Left lung (tissue), 10 donors: Measurements from ENCODE around the gene VPS13C. TPM values are rescaled to one million over a fixed set of nuclear protein-coding genes. Genes with fewer than 3 reads are reported as not detected.

ENCODE experiments used
- ATAC-seq: fragments of 200-7000 bp; cut with Tn5 transposase; one replicate; pipeline ENCODE4 v1.9.1; 2020; ENCODE audit warnings: moderate library complexity
- DNase-seq, 4 donors: peaks; one replicate each; pipeline ENCODE4 v3.0.0-alpha.2; 2013 to 2020
- H3K27ac ChIP-seq, 2 donors: fragments of 200-600 bp; sonication (generic) in 1 of 2; one replicate each; pipeline versions ENCODE4 v1.5.0 to v1.8.0; 2020 to 2021
- H3K27me3 ChIP-seq, 2 donors: fragments of 200-600 bp; sonication (generic) in 1 of 2; one replicate each; pipeline versions ENCODE4 v1.5.0 to v1.8.0; 2020 to 2021
- H3K36me3 ChIP-seq, 2 donors: fragments of 200-600 bp; sonication (generic) in 1 of 2; one replicate each; pipeline versions ENCODE4 v1.5.0 to v1.8.0; 2020 to 2021
- H3K4me1 ChIP-seq, 2 donors: fragments of 200-600 bp; one replicate each; pipeline ENCODE4 v1.8.0; 2021
- H3K4me3 ChIP-seq, 2 donors: fragments of 200-600 bp; sonication (generic) in 1 of 2; one replicate each; pipeline versions ENCODE4 v1.5.0 to v1.8.0; 2020 to 2021; ENCODE audit warnings: mild to moderate bottlenecking in 1 of 2
- H3K9me3 ChIP-seq, 2 donors: fragments of 200-600 bp; sonication (generic) in 1 of 2; one replicate each; pipeline versions ENCODE4 v1.5.0 to v1.8.0; 2020 to 2021
- CTCF ChIP-seq, 2 donors: fragments of 200-600 bp; sonication (generic) in 1 of 2; IDR thresholded peaks; one replicate each; pipeline versions ENCODE4 v1.5.0 to v1.8.0; 2021; ENCODE audit warnings: antibody characterized with exemption in 2 of 2
- intact Hi-C, 2 donors: fragments of 100-400 bp; cut with DNase I; formaldehyde crosslinking; loops; one replicate each; pipeline versions ENCODE4 v1.11.2 to v1.14.2; 2022
- polyA plus RNA-seq, 6 donors: library from polyadenylated mRNA; unstranded; fragments of 120-200 nt; gene quantifications; one replicate each; pipeline ENCODE4 v1.2.1, GENCODE V29; 2013; ENCODE audit not compliant: insufficient read length in 6 of 6
- total RNA-seq, 2 donors: library from RNA; stranded (reverse); fragmentation: NEBNext Ultra II Directional; extraction: Animal tissue kit (Norgen Biotek cat#: 25700); gene quantifications; one replicate each; pipeline ENCODE4 v1.2.1, GENCODE V29; 2021
- donor health status: DM: no; HTN: yes; CAD: no.
- donor health status: DM: no; HTN: no; CAD: no.

VPS13C gene
- total and polyA plus RNA-seq, 8 donors, result 54.8 to 96.7 (median 61.4) TPM

GRCh38 chr15:62068071-62068809 is 8.0 kb upstream of the VPS13C start:
- no peaks in the 10 kb centered on the region for H3K9me3 ChIP-seq
- DNase-seq (peak in 2 of 4 donors; percentile 60 to 94), ATAC-seq (peak; percentile 42)
- peak overlapping the region; percentile 29 to 57 for H3K4me3 ChIP-seq
- H3K4me1 ChIP-seq, result peaks cover 11 to 31% of the 10 kb centered on the region in 2 donors
- peak overlapping the region in 1 of 2 donors; percentile 68 for H3K27ac ChIP-seq
- intact Hi-C loops, result no loop called here
- no peaks in the 10 kb centered on the region for H3K36me3 ChIP-seq
- peaks cover 0 to 46% of the 10 kb centered on the region in 2 donors for H3K27me3 ChIP-seq
- TF ChIP-seq CTCF (IDR thresholded peaks at IDR 0.05), result peak; percentile 17 to 30

- Histone ChIP-seq H3K9me3 (no peaks in the 10 kb centered on the region), H3K27me3 (peaks cover 0 to 46% of the 10 kb centered on the region in 2 donors), H3K4me3 (peak overlapping the region; percentile 27 to 57), H3K27ac (peak overlapping the region in 1 of 2 donors; percentile 33), H3K36me3 (no peaks in the 10 kb centered on the region), H3K4me1 (peaks cover 11 to 31% of the 10 kb centered on the region in 2 donors)
- DNase-seq (peak in 2 of 4 donors; percentile 34 to 80), ATAC-seq (peak; percentile 38)
- intact Hi-C loops, result no loop called here
- no peak for TF ChIP-seq CTCF (IDR thresholded peaks at IDR 0.05)
These were observed 7.3 kb upstream of the VPS13C start for GRCh38 chr15:62067448-62068044.

GRCh38 chr15:62066663-62067447 is 6.6 kb upstream of the VPS13C start, which contains the start of gene C2CD4A:
Gene C2CD4A (plus strand): TSS chr15:62066977. CDS start chr15:62067614, 637 bp downstream.
- no peaks in the 10 kb centered on the region for H3K36me3 ChIP-seq
- intact Hi-C loops, result no loop called here
- H3K27ac ChIP-seq, result peak within 1 kb of the TSS in 1 of 2 donors; percentile 33
- H3K4me3 ChIP-seq, result peak within 1 kb of the TSS; percentile 27 to 57
- DNase-seq, result peak in 3 of 4 donors; percentile 79 to 91 (median 84)
- peaks cover 11 to 31% of the 10 kb centered on the region in 2 donors for H3K4me1 ChIP-seq
- H3K27me3 ChIP-seq, result peaks cover 0 to 46% of the 10 kb centered on the region in 2 donors
- peak; percentile 80 for ATAC-seq
- H3K9me3 ChIP-seq, result no peaks in the 10 kb centered on the region
- TF ChIP-seq CTCF (IDR thresholded peaks at IDR 0.05), result no peak

GRCh38 chr15:62063825-62064635 is 3.8 kb upstream of the VPS13C start:
- intact Hi-C loops, result no loop called here
- ATAC-seq, result peak; percentile 7
- Histone ChIP-seq H3K27ac (peak overlapping the region; percentile 54 to 69), H3K27me3 (peaks cover 0 to 40% of the 10 kb centered on the region in 2 donors), H3K4me3 (no peak overlapping the region), H3K4me1 (peaks cover 14 to 33% of the 10 kb centered on the region in 2 donors), H3K36me3 (no peaks in the 10 kb centered on the region), H3K9me3 (no peaks in the 10 kb centered on the region)
- peak in 1 of 4 donors; percentile 66 for DNase-seq
- no peak for TF ChIP-seq CTCF (IDR thresholded peaks at IDR 0.05)
